Endothelial cell of umbilical vein (primary cell): ENCODE measurements around the gene SRD5A2. TPM values are rescaled to one million over a fixed set of nuclear protein-coding genes. Genes with fewer than 3 reads are reported as not detected.

Source experiments
- BruUV-seq: library from RNA; stranded (reverse); fragments of 400-500 nt; replicated peaks from 2 replicates; lab custom pipeline; 2021; lab: Mats Ljungman, UMichigan
- CTCF ChIA-PET: fragments of 300-600, 350-600 bp; sonication (Branson Sonifier 250); formaldehyde crosslinking; loops from one replicate; lab custom pipeline; 2021; ENCODE audit warnings: antibody characterized with exemption, inconsistent platforms; lab: Charles Lee
- POLR2A ChIA-PET: fragments of 300-600, 350-600 bp; sonication (Branson Sonifier 250); formaldehyde crosslinking; loops from one replicate; lab custom pipeline; 2021; ENCODE audit warnings: antibody characterized with exemption, inconsistent platforms; lab: Charles Lee
- DNase-seq: peaks from one replicate; pipeline ENCODE4 v3.0.0-alpha.2; 2011; ENCODE audit warnings: low read depth, low spot score
- FAIRE-seq: peaks from 2 replicates; lab custom pipeline; 2011; peaks lifted over from hg19 to GRCh38; lab: Jason Lieb, UNC
- H2AFZ ChIP-seq: 2 replicates; pipeline ENCODE4 v1.6.0; 2012; ENCODE audit warnings: low read depth, low read length, control low read depth, inconsistent platforms
- H3K27ac ChIP-seq: 2 replicates; pipeline ENCODE4 v1.5.1; 2011; ENCODE audit warnings: low read depth, mild to moderate bottlenecking, control low read depth, low read length, moderate library complexity; ENCODE audit not compliant: insufficient read depth
- H3K27me3 ChIP-seq, 2 experiments: 2 replicates each; pipeline versions ENCODE4 v1.6.0 to v1.6.1; 2011; ENCODE audit warnings: low read length in 2 of 2, mixed read lengths in 1 of 2; ENCODE audit not compliant: control insufficient read depth in 2 of 2, insufficient read depth in 2 of 2
- H3K36me3 ChIP-seq, 2 experiments: 2 replicates in 1 of 2; 3 replicates in 1 of 2; pipeline ENCODE4 v1.5.1; 2011; ENCODE audit warnings: low read length in 2 of 2, mild to moderate bottlenecking in 1 of 2, moderate library complexity in 1 of 2; ENCODE audit not compliant: control insufficient read depth in 2 of 2, insufficient read depth in 2 of 2; ENCODE audit errors: extremely low read depth in 1 of 2
- H3K4me1 ChIP-seq: 3 replicates; pipeline ENCODE4 v1.5.1; 2011; ENCODE audit warnings: mild to moderate bottlenecking, low read length; ENCODE audit not compliant: control insufficient read depth, insufficient read depth; ENCODE audit errors: extremely low read depth
- H3K4me2 ChIP-seq: 2 replicates; pipeline ENCODE4 v1.6.1; 2011; ENCODE audit warnings: low read length, control low read depth, mixed read lengths; ENCODE audit not compliant: insufficient read depth
- H3K4me3 ChIP-seq, 3 experiments: fragments of 200-600 bp in 1 of 3; sonication (generic), shearing (Covaris generic) in 1 of 3; replicated peaks in 1 of 3; 2 replicates each; pipeline ENCODE4 v1.5.1; 2011 to 2016; ENCODE audit warnings: control low read depth in 3 of 3, low read length in 3 of 3, mild to moderate bottlenecking in 2 of 3, inconsistent platforms in 1 of 3, low read depth in 1 of 3, moderate library complexity in 1 of 3; ENCODE audit not compliant: insufficient read depth in 1 of 3
- H3K79me2 ChIP-seq: 2 replicates; pipeline ENCODE4 v1.6.0; 2012; ENCODE audit warnings: low read length, inconsistent platforms; ENCODE audit not compliant: control insufficient read depth, insufficient read depth
- H3K9ac ChIP-seq: replicated peaks from 2 replicates; pipeline ENCODE3; 2011; ENCODE audit warnings: low read length, control low read depth; ENCODE audit not compliant: insufficient read depth; ENCODE audit errors: extremely low read depth
- H3K9me1 ChIP-seq: replicated peaks from 3 replicates; pipeline ENCODE4 v1.6.0; 2011; ENCODE audit warnings: mild to moderate bottlenecking, low read length; ENCODE audit not compliant: control insufficient read depth, insufficient read depth; ENCODE audit errors: extremely low read depth
- H3K9me3 ChIP-seq: replicated peaks from 2 replicates; pipeline ENCODE4 v1.5.1; 2012; ENCODE audit warnings: low read length, inconsistent platforms; ENCODE audit not compliant: control insufficient read depth, insufficient read depth
- H4K20me1 ChIP-seq: replicated peaks from 2 replicates; pipeline ENCODE3; 2011; ENCODE audit warnings: mild to moderate bottlenecking, low read length; ENCODE audit not compliant: control insufficient read depth, insufficient read depth; ENCODE audit errors: extremely low read depth
- EZH2 ChIP-seq: IDR thresholded peaks from 2 replicates; pipeline ENCODE4 v1.6.1; 2012; ENCODE audit warnings: borderline replicate concordance, low read depth, mild to moderate bottlenecking, moderate library complexity, low read length, inconsistent platforms; ENCODE audit not compliant: severe bottlenecking
- FOS ChIP-seq: IDR thresholded peaks from 2 replicates; pipeline ENCODE4 v1.6.1; 2011; ENCODE audit warnings: mild to moderate bottlenecking, low read length, moderate library complexity, borderline replicate concordance; ENCODE audit not compliant: insufficient read depth
- GATA2 ChIP-seq: IDR thresholded peaks from 2 replicates; pipeline ENCODE4 v1.7.0; 2011; ENCODE audit warnings: low read depth, mild to moderate bottlenecking, moderate library complexity, mixed read lengths, low read length; ENCODE audit not compliant: insufficient read length, insufficient read depth
- JUN ChIP-seq: IDR thresholded peaks from 2 replicates; pipeline ENCODE4 v1.6.1; 2011; ENCODE audit warnings: borderline replicate concordance, low read depth; ENCODE audit not compliant: insufficient read length, insufficient read depth
- MYC ChIP-seq: IDR thresholded peaks from one replicate; pipeline ENCODE4 v1.6.1; 2011; ENCODE audit warnings: mild to moderate bottlenecking, low read depth, low read length
- POLR2A ChIP-seq: IDR thresholded peaks from 2 replicates; pipeline ENCODE4 v1.6.1; 2012; ENCODE audit warnings: low read depth, mild to moderate bottlenecking, control low read depth, low read length
- POLR2AphosphoS5 ChIP-seq: IDR thresholded peaks from 2 replicates; pipeline ENCODE4 v1.6.1; 2012; ENCODE audit warnings: low read depth, mild to moderate bottlenecking, control low read depth, low read length, moderate library complexity; ENCODE audit not compliant: insufficient read depth
- dilution Hi-C: fragments of 300-500 bp; cut with MboI; formaldehyde crosslinking; loops from one replicate; pipeline ENCODE4 v1.15.0; 2019; ENCODE audit warnings: low sequenced_read_pairs; ENCODE audit not compliant: extremely low pct_ligation_motif_present
- intact Hi-C: fragments of 100-400 bp; cut with micrococcal nuclease; formaldehyde crosslinking; loops from one replicate; pipeline ENCODE4 v1.10.0; 2022
- polyA plus RNA-seq, 4 experiments: library from polyadenylated mRNA; depleted of rRNA in 3 of 4; stranded (reverse) in 3 of 4; unstranded in 1 of 4; fragments of >200 nt; gene quantifications; 2 replicates each; pipeline versions ENCODE4 v1.2.1 to v1.2.3, GENCODE V29; 2011 to 2012; ENCODE audit warnings: missing spikeins in 1 of 4
- total RNA-seq: library from RNA; stranded (reverse); gene quantifications from 2 replicates; pipeline ENCODE4 v1.2.3, GENCODE V29; 2021
- TF ChIP-seq, protein P1 (sequence below), 2 donors: IDR thresholded peaks; 1 replicate in 1 of 2; 2 replicates in 1 of 2; pipeline ENCODE4 v1.5.1; 2011; ENCODE audit warnings: low read length in 2 of 2, mild to moderate bottlenecking in 2 of 2, moderate library complexity in 2 of 2, control low read depth in 1 of 2, inconsistent platforms in 1 of 2, low read depth in 1 of 2; ENCODE audit not compliant: insufficient read depth in 1 of 2; ENCODE audit errors: extremely low read depth in 1 of 2
- TF ChIP-seq, protein P2 (sequence below): IDR thresholded peaks from 2 replicates; pipeline ENCODE4 v1.6.1; 2011; ENCODE audit not compliant: insufficient read depth, insufficient read length

The SRD5A2 gene
- total and polyA plus RNA-seq, 2 donors (not counting 3 experiments of a cell fraction or from before 2014, with no cell fraction given), result not detected

DNA sequence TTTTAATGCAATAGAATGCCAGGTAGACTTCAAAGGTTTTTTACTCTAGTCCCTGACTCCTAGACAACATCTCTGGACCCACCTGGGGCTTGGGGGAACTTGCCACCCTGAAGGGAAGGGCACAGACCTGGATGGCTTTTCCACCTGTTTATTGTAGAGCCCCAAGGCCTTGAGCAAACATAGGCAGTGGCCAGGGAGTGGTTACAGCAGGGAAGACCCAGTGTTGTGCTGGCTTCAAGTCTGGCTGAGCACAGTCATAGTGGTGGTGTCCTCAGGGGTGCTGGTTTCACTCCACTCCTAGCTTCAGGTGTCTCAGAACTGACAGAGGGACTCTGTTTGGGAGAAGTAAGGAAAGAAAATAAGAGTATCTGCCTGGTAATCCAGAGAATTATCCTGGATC lies 5.5 kb upstream of the SRD5A2 start:
- H3K4me3 ChIP-seq, result no peak overlapping the region
- ChIA-PET CTCF (no interaction called here), POLR2A (no interaction called here)
- intact Hi-C loops, result no loop called here
- BruUV-seq, result no TSS peak
- no peak for TF ChIP-seq POLR2AphosphoS5
- TF ChIP-seq GATA2, result no peak
- TF ChIP-seq, protein P1, sequence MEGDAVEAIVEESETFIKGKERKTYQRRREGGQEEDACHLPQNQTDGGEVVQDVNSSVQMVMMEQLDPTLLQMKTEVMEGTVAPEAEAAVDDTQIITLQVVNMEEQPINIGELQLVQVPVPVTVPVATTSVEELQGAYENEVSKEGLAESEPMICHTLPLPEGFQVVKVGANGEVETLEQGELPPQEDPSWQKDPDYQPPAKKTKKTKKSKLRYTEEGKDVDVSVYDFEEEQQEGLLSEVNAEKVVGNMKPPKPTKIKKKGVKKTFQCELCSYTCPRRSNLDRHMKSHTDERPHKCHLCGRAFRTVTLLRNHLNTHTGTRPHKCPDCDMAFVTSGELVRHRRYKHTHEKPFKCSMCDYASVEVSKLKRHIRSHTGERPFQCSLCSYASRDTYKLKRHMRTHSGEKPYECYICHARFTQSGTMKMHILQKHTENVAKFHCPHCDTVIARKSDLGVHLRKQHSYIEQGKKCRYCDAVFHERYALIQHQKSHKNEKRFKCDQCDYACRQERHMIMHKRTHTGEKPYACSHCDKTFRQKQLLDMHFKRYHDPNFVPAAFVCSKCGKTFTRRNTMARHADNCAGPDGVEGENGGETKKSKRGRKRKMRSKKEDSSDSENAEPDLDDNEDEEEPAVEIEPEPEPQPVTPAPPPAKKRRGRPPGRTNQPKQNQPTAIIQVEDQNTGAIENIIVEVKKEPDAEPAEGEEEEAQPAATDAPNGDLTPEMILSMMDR (IDR thresholded peaks at IDR 0.05; ENCODE audit: extremely low read depth in 1 of 2, insufficient read depth in 1 of 2, low read depth in 1 of 2, low read length in 2 of 2), result no peak
- no peak for DNase-seq
- H3K36me3 ChIP-seq, result no peaks in the 10 kb centered on the region
- no peak overlapping the region for H3K4me2 ChIP-seq
- no peaks in the 10 kb centered on the region for H4K20me1 ChIP-seq
- no peak overlapping the region for H3K9ac ChIP-seq
- no peaks in the 10 kb centered on the region for H3K4me1 ChIP-seq
- H3K9me3 ChIP-seq, result no peaks in the 10 kb centered on the region
- H3K27me3 ChIP-seq, result no peaks in the 10 kb centered on the region
- no peak for FAIRE-seq
- dilution Hi-C loops, result no loop called here
- no peak overlapping the region for H2AFZ ChIP-seq
- no peak overlapping the region for H3K27ac ChIP-seq
- no peaks in the 10 kb centered on the region for H3K79me2 ChIP-seq
- H3K9me1 ChIP-seq, result no peaks in the 10 kb centered on the region

DNA sequence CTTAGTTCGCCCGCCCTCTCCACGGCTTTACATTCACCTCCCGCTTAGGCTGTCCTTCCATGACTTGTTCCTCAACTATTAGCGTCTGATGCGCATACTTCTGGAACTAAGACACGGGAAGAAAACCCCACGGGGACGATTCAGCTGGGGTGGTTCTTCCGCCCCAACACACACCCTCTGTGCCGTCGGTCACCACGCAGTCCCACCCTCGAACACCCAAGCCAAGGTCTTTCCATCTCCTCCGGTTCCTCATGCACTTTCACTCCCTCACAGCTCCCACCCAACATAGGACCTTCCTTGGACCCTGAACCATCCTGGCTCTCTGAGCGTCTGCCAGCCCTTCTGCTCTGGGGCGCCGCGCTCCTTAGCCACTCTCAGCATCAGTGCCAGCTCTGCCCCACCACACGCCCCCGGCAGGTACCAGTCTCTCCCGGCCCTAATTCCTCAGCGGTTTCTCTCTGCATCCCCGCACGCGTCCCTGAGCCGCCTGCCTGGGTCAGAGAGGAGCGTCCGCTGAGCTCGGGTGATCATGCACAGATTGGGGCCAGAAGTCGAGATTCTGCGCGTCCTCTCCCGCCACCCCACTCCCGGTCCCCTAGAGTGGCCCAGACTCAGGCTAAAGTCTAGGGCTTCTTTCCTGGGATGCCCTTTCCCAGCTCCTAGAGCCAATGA lies 522 bp upstream of the SRD5A2 start:
- BruUV-seq, result no TSS peak

More for the DNA sequence above, 522 bp upstream of the SRD5A2 start:
- TF ChIP-seq EZH2 (no peak), FOS (no peak), POLR2AphosphoS5 (no peak), POLR2A (no peak), GATA2 (no peak), MYC (no peak), JUN (no peak)
- TF ChIP-seq, protein P1 (IDR thresholded peaks at IDR 0.05; ENCODE audit: extremely low read depth in 1 of 2, insufficient read depth in 1 of 2, low read depth in 1 of 2, low read length in 2 of 2), result no peak
- TF ChIP-seq, protein P2, sequence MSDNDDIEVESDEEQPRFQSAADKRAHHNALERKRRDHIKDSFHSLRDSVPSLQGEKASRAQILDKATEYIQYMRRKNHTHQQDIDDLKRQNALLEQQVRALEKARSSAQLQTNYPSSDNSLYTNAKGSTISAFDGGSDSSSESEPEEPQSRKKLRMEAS, result no peak
- no peaks in the 10 kb centered on the region for H4K20me1 ChIP-seq
- H3K4me3 ChIP-seq, result no peak overlapping the region
- H3K79me2 ChIP-seq, result no peaks in the 10 kb centered on the region
- no peaks in the 10 kb centered on the region for H3K9me3 ChIP-seq
- H3K9me1 ChIP-seq, result no peaks in the 10 kb centered on the region
- no peaks in the 10 kb centered on the region for H3K36me3 ChIP-seq
- H3K4me2 ChIP-seq, result no peak overlapping the region
- ChIA-PET CTCF (no interaction called here), POLR2A (no interaction called here)
- H3K9ac ChIP-seq, result no peak overlapping the region
- intact Hi-C loops (no loop called here), dilution Hi-C loops (no loop called here)
- H3K4me1 ChIP-seq, result no peaks in the 10 kb centered on the region
- no peak for FAIRE-seq
- no peak overlapping the region for H2AFZ ChIP-seq
- no peaks in the 10 kb centered on the region for H3K27me3 ChIP-seq
- no peak overlapping the region for H3K27ac ChIP-seq
- DNase-seq, result no peak
